Smooth muscle cell of trachea (primary cell): ENCODE measurements around the gene TBC1D3L. TPM values are rescaled to one million over a fixed set of nuclear protein-coding genes. Genes with fewer than 3 reads are reported as not detected.

Experiments used
- total RNA-seq: library from RNA; depleted of rRNA; stranded (reverse); fragments of >200 nt; gene quantifications from 2 replicates; pipeline ENCODE4 v1.2.1, GENCODE V29; 2014

TBC1D3L gene
- 6.7 and 7.8 TPM in 2 replicates for total RNA-seq

DNA sequence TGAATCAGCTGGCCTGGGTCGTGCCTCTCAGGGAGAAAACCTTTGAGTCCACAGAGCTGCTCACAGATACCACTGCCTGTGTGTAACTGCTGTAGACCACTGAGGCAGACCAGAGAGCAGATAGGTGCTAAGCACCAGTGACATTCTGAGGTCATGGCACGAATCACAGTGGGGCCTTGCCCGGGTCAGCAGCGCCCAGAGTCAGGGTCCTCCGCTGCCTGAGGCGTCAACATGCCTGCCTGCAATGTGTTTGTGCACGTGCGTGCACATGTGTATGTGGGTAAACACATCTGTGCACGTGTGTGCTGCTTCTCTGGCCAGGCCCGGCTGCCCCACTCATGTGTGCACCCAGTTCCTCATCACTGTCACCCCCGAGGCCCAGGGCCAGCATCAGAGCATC is at the start of gene TBC1D3L:
TBC1D3L (minus strand) TSS at position 101 of the 400 bp plus-strand sequence. CDS start 1,540 bp downstream, outside the sequence.

DNA sequence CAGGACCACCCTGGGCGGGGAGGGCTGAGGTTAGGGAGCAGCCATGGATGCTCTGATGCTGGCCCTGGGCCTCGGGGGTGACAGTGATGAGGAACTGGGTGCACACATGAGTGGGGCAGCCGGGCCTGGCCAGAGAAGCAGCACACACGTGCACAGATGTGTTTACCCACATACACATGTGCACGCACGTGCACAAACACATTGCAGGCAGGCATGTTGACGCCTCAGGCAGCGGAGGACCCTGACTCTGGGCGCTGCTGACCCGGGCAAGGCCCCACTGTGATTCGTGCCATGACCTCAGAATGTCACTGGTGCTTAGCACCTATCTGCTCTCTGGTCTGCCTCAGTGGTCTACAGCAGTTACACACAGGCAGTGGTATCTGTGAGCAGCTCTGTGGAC is 14.8 kb upstream of the TBC1D3L start, which contains the start of gene TBC1D3D:
TBC1D3D (plus strand) TSS at position 301 of the 400 bp plus-strand sequence. CDS start 1,585 bp downstream, outside the sequence.

Other genes with a start within 250 kb of the TBC1D3L start
- gene HNF1B, start 244.0 kb downstream of the TBC1D3L start, total RNA-seq: not detected in 2 replicates
- gene TBC1D3K, start 64.6 kb downstream of the TBC1D3L start, total RNA-seq: not detected in 2 replicates
- 0.17 TPM in 1 of 2 replicates, not detected in the other for gene TBC1D3D, start 14.9 kb upstream of the TBC1D3L start, total RNA-seq
- not detected in 2 replicates for gene TBC1D3C, start 79.6 kb upstream of the TBC1D3L start, total RNA-seq
- not detected in 2 replicates for gene TBC1D3E, start 138.9 kb upstream of the TBC1D3L start, total RNA-seq
- not detected in 2 replicates for gene TBC1D3, start 203.5 kb upstream of the TBC1D3L start, total RNA-seq